Natural killer cell treated with Interleukin-12 subunit alpha and Interleukin-12 subunit beta and Interleukin-15 and Interleukin-18, amount 100 ng/mL, for 72 hours (primary cell): ENCODE measurements around the gene C2orf81. TPM values are rescaled to one million over a fixed set of nuclear protein-coding genes. Genes with fewer than 3 reads are reported as not detected.
"Not testable (repeated sequence)": the region's sequence is repeated elsewhere in the genome, so short reads cannot be mapped to it uniquely, and the experiment has no call there.

ENCODE experiments used
- ATAC-seq, 2 donors: fragments of 150-1000 bp; cut with Tn5 transposase in 1 of 2; sonication (Bioruptor Pico), chemical (Tn5 transposase) in 1 of 2; 2 replicates each; pipeline ENCODE4 v1.10.0; 2021
- DNase-seq: peaks from one replicate; pipeline ENCODE4 v3.0.0; 2022; ENCODE audit warnings: low spot score
- H3K27ac Mint-ChIP-seq, 2 donors: 1 replicate in 1 of 2; 2 replicates in 1 of 2; pipeline ENCODE4 v1.8.0; 2022; ENCODE audit warnings: mixed read lengths in 2 of 2, mild to moderate bottlenecking in 1 of 2, moderate library complexity in 1 of 2
- H3K27me3 Mint-ChIP-seq, 2 donors: 1 replicate in 1 of 2; 2 replicates in 1 of 2; pipeline ENCODE4 v1.8.0; 2022; ENCODE audit warnings: mixed read lengths in 2 of 2
- H3K36me3 Mint-ChIP-seq: one replicate; pipeline ENCODE4 v1.8.0; 2022; ENCODE audit warnings: mixed read lengths
- H3K4me1 Mint-ChIP-seq, 2 donors: 1 replicate in 1 of 2; 2 replicates in 1 of 2; pipeline ENCODE4 v1.8.0; 2022; ENCODE audit warnings: low read depth in 2 of 2, mixed read lengths in 2 of 2, mild to moderate bottlenecking in 1 of 2
- H3K4me3 Mint-ChIP-seq: one replicate; pipeline ENCODE4 v1.8.0; 2022; ENCODE audit warnings: mixed read lengths
- H3K9me3 Mint-ChIP-seq: 2 replicates; pipeline ENCODE4 v1.8.0; 2022; ENCODE audit warnings: mixed read lengths
- total RNA-seq, 2 donors: library from RNA; stranded (reverse); gene quantifications; one replicate each; pipeline ENCODE4 v1.2.3, GENCODE V29; 2022

C2orf81 gene
- total RNA-seq, 2 donors from 2014 or later, result 1.7 to 2.2 TPM

DNA sequence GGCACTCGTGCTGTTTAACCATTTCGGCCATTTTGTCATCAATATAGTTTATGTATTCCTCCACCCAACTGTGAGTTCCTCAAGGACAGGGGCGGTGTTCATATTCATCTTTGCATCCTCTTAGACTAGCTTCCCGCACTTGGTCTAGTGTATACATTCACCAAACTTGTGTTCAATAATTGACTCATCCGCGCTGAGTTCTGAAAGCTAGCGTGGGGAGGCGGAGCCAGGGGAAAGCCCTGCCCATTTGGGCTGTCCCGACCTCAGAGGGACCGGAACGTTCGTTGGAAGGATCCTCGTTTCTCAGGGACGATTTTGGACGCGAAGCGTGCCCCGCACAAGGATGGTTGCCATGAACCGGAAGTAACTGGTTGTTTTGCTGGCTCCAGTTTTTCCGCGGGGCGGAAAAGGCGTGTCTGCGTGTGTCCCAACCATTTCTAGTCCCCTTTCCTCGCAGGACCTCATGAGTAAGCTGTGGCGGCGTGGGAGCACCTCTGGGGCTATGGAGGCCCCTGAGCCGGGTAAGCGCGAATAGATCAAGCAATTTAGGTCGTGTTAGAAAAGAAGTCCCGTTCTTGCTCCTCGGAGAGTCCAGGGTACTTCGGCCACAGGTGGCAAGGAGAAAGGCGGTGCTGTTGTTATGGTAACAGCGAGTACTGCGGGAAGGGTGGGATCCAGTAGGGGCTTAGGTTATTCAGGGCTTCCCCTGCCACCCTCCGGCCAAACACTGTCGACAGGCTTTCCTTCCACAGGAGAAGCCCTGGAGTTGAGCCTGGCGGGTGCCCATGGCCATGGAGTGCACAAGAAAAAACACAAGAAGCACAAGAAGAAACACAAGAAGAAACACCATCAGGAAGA lies 33.5 kb upstream of the C2orf81 start, which contains the start of gene INO80B:
TSS of gene INO80B (plus strand) at position 434 of the 858 bp plus-strand sequence. CDS start at position 464, 30 bp downstream.
- peak within 1 kb of the TSS; percentile 91 to 98 for H3K27ac Mint-ChIP-seq

DNA sequence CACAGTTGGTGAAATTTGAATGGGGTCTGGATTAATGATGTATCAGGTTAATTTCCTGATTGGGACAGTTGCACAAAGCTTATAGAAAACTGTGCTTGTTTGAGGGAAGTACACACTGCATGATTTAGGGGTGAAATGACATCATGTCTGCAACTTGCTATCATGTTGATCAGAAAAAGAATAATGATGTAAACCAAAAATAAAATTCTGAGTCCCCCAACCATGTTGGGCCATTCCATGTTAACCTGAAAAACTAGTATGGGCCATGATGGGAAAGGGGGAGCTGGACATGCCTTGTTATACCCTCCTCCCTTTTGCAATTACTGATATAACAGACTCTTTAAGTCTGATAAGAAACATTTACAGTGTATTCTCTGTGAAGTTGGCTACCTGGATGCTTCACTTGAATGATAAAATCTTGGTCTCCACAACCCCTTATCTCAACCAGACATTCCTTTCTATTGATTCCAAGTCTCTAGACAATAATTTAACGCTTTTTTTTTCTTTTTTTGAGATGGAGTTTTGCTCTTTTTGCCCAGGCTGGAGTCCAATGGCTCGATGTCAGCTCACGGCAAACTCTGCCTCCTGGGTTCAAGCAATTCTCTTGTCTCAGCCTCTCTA lies 29.3 kb upstream of the C2orf81 start:
- Mint-ChIP-seq H3K27ac (peak overlapping the region; percentile 32 to 87), H3K9me3 (no peaks in the 10 kb centered on the region), H3K36me3 (no peaks in the 10 kb centered on the region), H3K4me3 (no peak overlapping the region), H3K4me1 (peaks cover 25 to 31% of the 10 kb centered on the region in 2 donors), H3K27me3 (no peaks in the 10 kb centered on the region)
- DNase-seq (no peak), ATAC-seq (no peak)

More for the DNA sequence above, 33.5 kb upstream of the C2orf81 start, which contains the start of gene INO80B:
- DNase-seq (peak; percentile 97), ATAC-seq (peak; percentile 69 to 80)
- H3K27me3 Mint-ChIP-seq, result no peaks in the 10 kb centered on the region
- peaks cover 5% of the 10 kb centered on the region for H3K36me3 Mint-ChIP-seq
- peaks cover 57 to 71% of the 10 kb centered on the region in 2 donors for H3K4me1 Mint-ChIP-seq
- H3K4me3 Mint-ChIP-seq, result peak within 1 kb of the TSS; percentile 98
- no peaks in the 10 kb centered on the region for H3K9me3 Mint-ChIP-seq

DNA sequence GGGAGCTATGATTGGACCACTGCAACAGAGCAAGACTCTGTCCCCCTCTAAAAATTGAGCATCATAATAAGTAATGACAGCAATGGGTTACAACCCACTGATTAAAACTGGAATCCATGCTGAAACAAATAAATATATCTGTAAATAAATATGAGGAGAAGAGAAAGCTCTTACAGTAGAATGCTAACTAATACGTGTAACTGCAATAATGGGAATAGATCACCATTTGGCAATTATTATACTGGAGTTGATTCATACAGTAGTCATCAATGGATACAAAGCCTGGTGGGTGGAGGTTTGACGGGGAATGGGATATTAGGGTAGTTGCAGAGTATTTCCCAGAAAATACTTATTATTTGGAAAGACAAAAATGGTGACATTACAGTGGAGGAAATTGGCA lies 27.4 kb upstream of the C2orf81 start:
- ATAC-seq, result no peak
- no peak overlapping the region for H3K27ac Mint-ChIP-seq

DNA sequence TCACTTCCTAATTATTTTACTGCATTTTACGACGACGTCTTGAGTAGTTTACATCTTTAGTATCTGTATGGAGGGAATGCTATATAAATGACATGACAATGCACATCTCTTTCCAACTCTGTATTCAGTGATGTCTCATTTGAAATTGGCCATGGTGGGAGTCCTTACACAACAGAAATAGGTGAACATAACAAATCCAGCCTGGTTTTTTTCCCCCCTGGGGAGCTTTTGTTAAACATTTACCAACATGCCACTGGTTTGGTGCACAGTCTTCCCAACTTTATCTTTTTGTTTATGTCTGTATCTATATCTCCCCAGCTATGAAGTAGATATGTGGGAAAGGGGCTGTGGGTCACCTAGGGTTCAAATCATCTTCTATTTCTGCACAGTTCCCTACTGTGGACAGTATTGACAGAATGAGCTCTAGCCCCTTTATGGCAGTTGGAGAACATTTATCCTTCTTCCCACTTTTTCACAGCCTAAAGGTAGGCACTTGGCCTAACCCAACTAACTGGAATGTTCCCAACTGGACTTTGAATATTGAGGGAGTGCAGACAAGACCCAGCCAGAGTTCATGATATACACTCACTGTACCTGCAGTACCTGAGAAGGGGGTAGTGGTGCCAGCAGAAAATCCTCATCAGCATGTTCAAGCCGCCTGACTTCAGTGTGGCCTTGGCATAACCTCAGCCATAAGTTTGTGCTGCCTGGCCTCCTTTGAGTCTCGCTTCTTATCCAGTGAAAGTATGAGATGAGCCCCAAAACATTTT lies 26.0 kb upstream of the C2orf81 start:
- Mint-ChIP-seq H3K27ac (no peak overlapping the region), H3K9me3 (no peaks in the 10 kb centered on the region), H3K4me3 (no peak overlapping the region), H3K36me3 (no peaks in the 10 kb centered on the region), H3K27me3 (peaks cover 0 to 2% of the 10 kb centered on the region in 2 donors), H3K4me1 (peaks cover 4 to 5% of the 10 kb centered on the region in 2 donors)
- DNase-seq, result no peak
- no peak for ATAC-seq

More for the DNA sequence above, 27.4 kb upstream of the C2orf81 start:
- Mint-ChIP-seq H3K9me3 (no peaks in the 10 kb centered on the region), H3K36me3 (no peaks in the 10 kb centered on the region), H3K27me3 (peaks cover 0 to 2% of the 10 kb centered on the region in 2 donors), H3K4me1 (peaks cover 12 to 14% of the 10 kb centered on the region in 2 donors), H3K4me3 (no peak overlapping the region)
- DNase-seq, result no peak

DNA sequence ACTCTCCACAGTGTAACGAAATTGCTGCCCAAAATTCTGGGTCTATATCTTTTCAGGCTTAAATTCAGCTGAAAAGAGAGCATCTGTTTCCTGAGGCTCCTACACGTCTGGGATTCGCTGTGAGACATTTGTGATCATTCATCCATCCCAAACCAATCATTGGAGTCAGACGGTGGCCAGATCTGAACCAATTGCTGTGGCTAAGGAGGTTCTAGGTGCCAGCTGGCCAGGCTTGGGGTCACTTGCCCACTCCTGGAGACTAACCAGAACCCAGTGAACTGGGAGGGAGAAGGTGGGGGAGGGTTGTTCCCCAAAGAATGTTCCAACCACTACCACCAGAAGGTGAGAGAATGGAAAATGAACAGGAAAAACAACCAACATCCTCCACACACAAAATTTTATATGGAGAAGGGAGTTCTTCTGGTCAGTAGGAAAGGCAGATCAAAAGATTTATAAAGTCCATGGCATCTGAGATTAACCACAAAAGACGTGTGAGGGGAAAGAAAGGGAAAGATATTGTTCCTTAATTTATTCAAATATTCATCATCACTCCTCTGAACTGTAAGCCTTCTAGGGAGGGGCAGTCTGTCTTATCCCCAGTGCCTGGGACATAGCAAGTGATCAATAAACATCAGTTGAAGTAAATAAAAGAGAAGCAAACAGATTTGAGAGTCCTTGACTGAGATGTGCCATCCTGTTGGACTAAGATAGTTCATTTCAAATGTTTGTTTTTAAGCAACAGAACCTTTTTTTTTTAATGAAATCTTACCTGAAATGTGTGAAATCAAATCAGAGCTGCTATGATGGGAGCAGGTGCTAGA lies 23.3 kb upstream of the C2orf81 start:
- Mint-ChIP-seq H3K36me3 (no peaks in the 10 kb centered on the region), H3K4me1 (peaks cover 5 to 13% of the 10 kb centered on the region in 2 donors), H3K9me3 (no peaks in the 10 kb centered on the region), H3K4me3 (no peak overlapping the region), H3K27ac (no peak overlapping the region), H3K27me3 (peaks cover 0 to 2% of the 10 kb centered on the region in 2 donors)
- no peak for DNase-seq
- no peak for ATAC-seq

DNA sequence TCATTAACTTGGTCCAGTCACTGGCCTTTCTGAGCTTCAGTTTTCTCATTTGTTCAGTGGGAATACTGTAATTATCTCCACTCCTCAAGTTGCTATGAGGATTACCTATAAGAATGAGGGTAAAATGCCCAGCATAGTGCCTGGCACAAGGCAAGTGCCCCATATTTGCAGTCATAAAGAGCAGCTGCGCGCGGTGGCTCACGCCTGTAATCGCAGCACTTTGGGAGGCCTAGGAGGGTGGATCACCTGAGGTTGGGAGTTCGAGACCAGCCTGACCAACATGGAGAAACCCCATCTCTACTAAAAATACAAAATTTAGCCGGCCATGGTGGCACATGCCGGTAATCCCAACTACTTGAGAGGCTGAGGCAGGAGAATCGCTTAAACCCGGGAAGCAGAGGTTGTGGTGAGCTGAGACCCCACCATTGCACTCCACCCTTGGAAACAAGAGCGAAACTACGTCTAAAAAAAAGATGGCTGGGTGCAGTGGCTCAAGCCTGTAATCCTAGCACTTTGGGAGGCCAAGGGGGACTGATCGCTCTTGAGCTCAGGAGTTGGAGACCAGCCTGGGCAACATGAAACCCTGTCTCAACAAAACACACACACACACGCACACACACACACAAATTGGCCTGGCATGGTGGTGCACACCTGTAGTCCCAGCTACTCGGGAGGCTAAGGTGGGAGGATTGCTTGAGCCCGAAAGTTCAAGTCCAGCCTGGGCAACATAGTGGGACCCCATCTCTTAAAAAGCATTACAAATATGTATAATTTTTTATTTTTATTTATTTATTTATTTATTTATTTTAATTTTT lies 21.3 kb upstream of the C2orf81 start:
- not testable (repeated sequence) for H3K27ac Mint-ChIP-seq, H3K27me3 Mint-ChIP-seq, ATAC-seq, H3K9me3 Mint-ChIP-seq, H3K36me3 Mint-ChIP-seq, DNase-seq
- Mint-ChIP-seq H3K4me1 (peaks cover 18 to 29% of the 10 kb centered on the region in 2 donors), H3K4me3 (peak overlapping the region; percentile 60)

DNA sequence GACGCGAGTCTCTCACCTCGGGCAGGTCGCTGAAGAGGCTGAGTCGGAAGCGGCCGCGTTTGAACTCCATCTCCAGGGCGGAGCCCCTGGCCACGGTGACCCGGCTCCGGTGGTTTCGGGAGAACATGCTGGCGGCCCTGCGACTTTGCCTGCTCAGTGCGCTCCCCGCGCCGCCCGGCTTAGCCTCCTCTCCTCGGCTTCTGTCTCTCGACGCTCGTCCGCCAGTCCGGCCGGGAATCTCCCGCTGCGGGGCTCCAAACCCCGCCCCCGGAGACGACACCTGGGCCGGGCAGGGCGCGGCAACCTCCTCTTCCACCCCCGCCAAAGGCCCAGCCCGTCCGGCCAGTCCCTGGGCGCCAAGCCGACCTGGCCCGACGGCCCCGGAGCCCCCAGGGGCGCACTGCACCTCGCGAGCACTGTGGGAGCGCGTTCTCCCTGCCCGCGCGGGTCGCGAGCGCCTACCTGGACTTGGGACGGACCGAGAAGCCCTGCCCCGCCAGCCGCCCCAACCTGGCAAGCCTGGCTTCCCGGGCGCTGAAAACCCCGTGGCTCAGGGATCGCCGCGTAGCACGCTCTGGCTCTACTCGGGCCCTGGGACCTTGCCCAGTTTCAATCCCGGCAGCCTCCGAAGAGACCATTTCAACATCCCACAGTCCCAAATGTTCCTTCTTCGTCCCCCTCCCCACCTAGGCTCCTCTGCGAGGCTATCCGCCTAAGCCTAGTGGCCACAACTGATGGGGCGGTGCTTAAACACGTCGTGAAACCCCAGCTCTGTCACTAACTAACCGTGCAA lies 20.5 kb upstream of the C2orf81 start, which contains the start of gene RTKN:
TSS of gene RTKN (minus strand) at position 248 of the 793 bp plus-strand sequence. CDS start at position 127, 121 bp downstream.
- H3K36me3 Mint-ChIP-seq, result no peaks in the 10 kb centered on the region
- peak; percentile 31 to 63 for ATAC-seq
- H3K4me1 Mint-ChIP-seq, result peaks cover 23 to 34% of the 10 kb centered on the region in 2 donors
- peaks cover 0 to 2% of the 10 kb centered on the region in 2 donors for H3K27me3 Mint-ChIP-seq
- DNase-seq, result peak; percentile 73
- H3K27ac Mint-ChIP-seq, result peak within 1 kb of the TSS in 1 of 2 donors; percentile 56
- peak within 1 kb of the TSS; percentile 60 for H3K4me3 Mint-ChIP-seq
- H3K9me3 Mint-ChIP-seq, result no peaks in the 10 kb centered on the region

DNA sequence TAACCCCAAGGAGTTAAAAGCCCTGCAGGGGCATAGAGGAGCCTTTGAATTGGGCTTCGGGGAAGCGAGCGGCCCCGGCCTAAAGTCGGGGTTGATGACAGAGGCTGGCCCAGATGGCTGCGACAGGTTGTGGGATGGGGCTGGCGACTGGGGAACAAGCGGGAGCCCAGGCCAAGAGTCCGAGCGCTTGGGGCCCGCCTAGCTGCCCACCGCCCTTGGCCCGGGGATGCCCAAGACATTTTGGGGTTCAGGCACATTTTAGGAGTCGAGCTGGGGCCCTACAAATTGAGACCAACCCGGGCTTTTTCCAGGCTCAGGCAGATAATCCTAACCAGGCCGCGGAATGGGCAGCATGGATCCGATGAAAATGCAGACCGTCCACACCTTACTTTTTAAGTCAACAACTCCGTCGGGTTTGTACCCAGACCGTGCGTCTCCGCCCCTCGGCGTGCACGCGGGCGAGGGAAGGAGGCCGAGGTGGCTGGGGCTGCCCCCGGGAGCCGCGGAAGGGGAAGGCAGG lies 19.8 kb upstream of the C2orf81 start:
- peaks cover 0 to 2% of the 10 kb centered on the region in 2 donors for H3K27me3 Mint-ChIP-seq
- peak in 1 of 2 donors; percentile 54 for ATAC-seq
- DNase-seq, result no peak
- H3K4me3 Mint-ChIP-seq, result peak overlapping the region; percentile 44
- no peaks in the 10 kb centered on the region for H3K9me3 Mint-ChIP-seq
- H3K27ac Mint-ChIP-seq, result peak overlapping the region in 1 of 2 donors; percentile 56
- peaks cover 23 to 34% of the 10 kb centered on the region in 2 donors for H3K4me1 Mint-ChIP-seq
- no peaks in the 10 kb centered on the region for H3K36me3 Mint-ChIP-seq

DNA sequence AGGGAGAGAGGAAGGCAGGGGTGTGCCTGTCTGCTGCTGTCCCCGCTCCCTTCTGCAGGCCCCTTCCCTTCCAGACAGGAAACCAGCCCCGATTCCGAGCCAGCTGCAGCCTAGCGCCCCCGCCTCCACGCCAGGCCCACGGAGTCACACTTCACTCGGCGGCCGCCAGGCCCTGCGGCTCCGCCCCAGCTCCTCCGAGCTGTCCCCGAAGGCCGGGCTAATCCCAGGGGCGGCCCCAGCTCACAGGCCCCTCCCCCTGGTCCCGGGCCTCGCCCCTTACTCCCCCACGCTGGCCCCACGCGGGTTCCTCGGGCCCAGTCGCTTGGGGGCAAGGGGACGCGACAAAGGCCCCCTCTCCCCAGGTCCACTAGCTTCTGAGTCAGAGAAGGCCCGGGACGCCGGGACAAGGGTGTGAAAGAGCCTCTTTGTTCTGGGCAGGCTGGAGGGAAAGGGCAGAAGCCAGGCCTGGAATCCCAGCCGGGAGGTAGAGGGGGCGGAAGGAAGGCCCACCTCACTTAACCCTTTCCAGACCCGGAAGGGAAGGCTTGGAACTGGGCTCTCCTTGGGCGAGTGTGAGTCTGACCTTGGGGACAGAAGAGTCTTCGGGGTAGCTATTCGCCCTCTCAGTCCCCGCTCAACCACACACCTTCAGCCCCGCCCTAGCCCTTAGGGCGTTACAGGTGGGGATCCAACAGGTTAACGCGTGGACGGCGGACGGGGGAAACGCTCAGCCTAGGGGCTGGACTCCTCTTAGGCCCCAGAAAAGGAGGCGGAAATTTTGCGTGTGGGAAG lies 19.2 kb upstream of the C2orf81 start:
- H3K27me3 Mint-ChIP-seq, result peaks cover 0 to 2% of the 10 kb centered on the region in 2 donors
- H3K4me3 Mint-ChIP-seq, result peak overlapping the region; percentile 71
- no peaks in the 10 kb centered on the region for H3K36me3 Mint-ChIP-seq
- DNase-seq, result peak; percentile 89
- peak overlapping the region in 1 of 2 donors; percentile 62 for H3K27ac Mint-ChIP-seq
- H3K9me3 Mint-ChIP-seq, result no peaks in the 10 kb centered on the region
- peaks cover 23 to 34% of the 10 kb centered on the region in 2 donors for H3K4me1 Mint-ChIP-seq
- peak; percentile 94 to 97 for ATAC-seq

DNA sequence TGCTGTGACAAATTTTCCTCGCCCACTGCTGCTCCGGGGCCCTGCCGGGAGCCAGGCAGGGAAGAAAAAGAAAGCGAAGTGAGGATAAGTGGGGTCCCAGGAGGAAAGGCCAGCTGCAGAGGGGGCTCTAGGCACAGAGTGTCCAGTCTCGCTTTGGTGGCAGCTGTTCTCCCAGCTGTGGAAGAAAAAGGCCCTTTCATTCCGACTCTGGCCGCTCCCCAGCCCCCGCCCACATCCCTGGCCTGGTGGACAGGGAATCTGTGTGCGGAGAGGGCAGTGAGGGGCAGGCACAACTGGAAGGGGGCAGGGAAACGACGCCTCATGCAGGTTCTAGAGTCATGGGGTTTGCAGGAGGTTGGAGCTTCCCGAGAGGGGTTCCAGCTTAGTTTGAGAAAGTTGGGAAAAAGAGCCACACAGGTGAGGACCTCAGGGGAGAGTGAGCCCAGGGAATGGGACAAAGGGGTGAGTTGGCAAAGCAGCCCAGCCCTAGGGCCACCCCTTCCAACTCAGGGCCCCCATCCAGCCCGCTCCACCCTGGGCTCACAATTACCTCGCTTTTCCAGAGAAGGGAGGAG lies 18.5 kb upstream of the C2orf81 start:
- DNase-seq, result no peak
- Mint-ChIP-seq H3K36me3 (no peaks in the 10 kb centered on the region), H3K4me3 (peak overlapping the region; percentile 71), H3K4me1 (peaks cover 23 to 34% of the 10 kb centered on the region in 2 donors), H3K9me3 (no peaks in the 10 kb centered on the region), H3K27ac (peak overlapping the region in 1 of 2 donors; percentile 62), H3K27me3 (no peaks in the 10 kb centered on the region)
- no peak for ATAC-seq
